Smooth muscle cell (in vitro differentiated cells): ENCODE data around the gene TBC1D5. TPM values are rescaled to one million over a fixed set of nuclear protein-coding genes. Genes with fewer than 3 reads are reported as not detected.

Source experiments
- DNase-seq: peaks from one replicate; lab custom pipeline; 2025; ENCODE audit not compliant: unreplicated experiment; lab: John Stamatoyannopoulos, UW
- H2AFZ ChIP-seq: fragments of 200-600 bp; sonication (generic); 2 replicates; pipeline ENCODE4 v1.6.0; 2016; ENCODE audit warnings: antibody characterized with exemption, low read depth, mild to moderate bottlenecking
- H3F3A ChIP-seq: fragments of 200-600 bp; sonication (generic); 2 replicates; pipeline ENCODE4 v1.6.0; 2017; ENCODE audit warnings: antibody characterized with exemption, low read depth
- H3K27ac ChIP-seq: fragments of 200-600 bp; sonication (generic); 2 replicates; pipeline ENCODE4 v1.5.1; 2016; ENCODE audit warnings: low read depth, mild to moderate bottlenecking
- H3K27me3 ChIP-seq: fragments of 200-600 bp; sonication (generic); 2 replicates; pipeline ENCODE4 v1.6.1; 2016; ENCODE audit warnings: low read depth, mild to moderate bottlenecking
- H3K36me3 ChIP-seq: fragments of 200-600 bp; sonication (generic); 2 replicates; pipeline ENCODE4 v1.5.1; 2016; ENCODE audit warnings: low read depth
- H3K4me1 ChIP-seq: fragments of 200-600 bp; sonication (generic); 2 replicates; pipeline ENCODE4 v1.5.1; 2016; ENCODE audit warnings: low read depth
- H3K4me2 ChIP-seq: fragments of 200-600 bp; sonication (generic); 2 replicates; pipeline ENCODE4 v1.6.0; 2016; ENCODE audit warnings: mild to moderate bottlenecking
- H3K4me3 ChIP-seq: fragments of 200-600 bp; sonication (generic); 2 replicates; pipeline ENCODE4 v1.5.1; 2016; ENCODE audit warnings: mild to moderate bottlenecking
- H3K79me2 ChIP-seq: fragments of 200-600 bp; sonication (generic); 2 replicates; pipeline ENCODE4 v1.6.0; 2016; ENCODE audit warnings: low read depth, mild to moderate bottlenecking
- H3K9ac ChIP-seq: fragments of 200-600 bp; sonication (generic); 2 replicates; pipeline ENCODE4 v1.6.0; 2016; ENCODE audit warnings: low read depth
- H3K9me3 ChIP-seq: fragments of 200-600 bp; sonication (generic); replicated peaks from 2 replicates; pipeline ENCODE4 v1.5.1; 2016; ENCODE audit warnings: low read depth
- H4K20me1 ChIP-seq: fragments of 200-600 bp; sonication (generic); 2 replicates; pipeline ENCODE4 v1.6.0; 2016; ENCODE audit warnings: low read depth
- CTCF ChIP-seq: fragments of 200-600 bp; sonication (generic); IDR thresholded peaks from 2 replicates; pipeline ENCODE4 v1.5.1; 2017; ENCODE audit warnings: borderline replicate concordance, mild to moderate bottlenecking, antibody characterized with exemption; ENCODE audit not compliant: insufficient read depth, poor library complexity, severe bottlenecking
- WGBS: methylation state at CpG from one replicate; pipeline ENCODE4 v1.1.7; 2016; ENCODE audit warnings: low lambda C conversion rate; 5-methylcytosine and 5-hydroxymethylcytosine counted together
- polyA plus RNA-seq: library from polyadenylated mRNA; unstranded; fragments of >200 nt; fragmentation: Nextera tagmentation; extraction: Ambion mirVana; gene quantifications from 2 replicates; pipeline ENCODE4 v1.2.1, GENCODE V29; 2016
- total RNA-seq: library from RNA; depleted of rRNA; stranded (reverse); fragments of >200 nt; gene quantifications from 2 replicates; pipeline ENCODE4 v1.2.3, GENCODE V29; 2014

The TBC1D5 gene
- total and polyA plus RNA-seq, 2 experiments from 2014 or later, result 14.6 to 35.3 TPM

- DNase-seq, result no peak
- no peak overlapping the region for H3K4me2 ChIP-seq
Measured at GRCh38 chr3:17605032-17605431, 137.4 kb downstream of the TBC1D5 start.

GRCh38 chr3:17602126-17602525 is 140.3 kb downstream of the TBC1D5 start:
- Histone ChIP-seq H3K4me1 (no peaks in the 10 kb centered on the region), H3K4me2 (no peak overlapping the region), H3K79me2 (peaks cover 3% of the 10 kb centered on the region), H3K27ac (no peak overlapping the region), H3K9me3 (no peaks in the 10 kb centered on the region), H3K9ac (no peak overlapping the region), H3F3A (no peaks in the 10 kb centered on the region), H4K20me1 (peaks cover 22% of the 10 kb centered on the region), H3K36me3 (no peaks in the 10 kb centered on the region), H3K4me3 (no peak overlapping the region), H2AFZ (no peak overlapping the region), H3K27me3 (no peaks in the 10 kb centered on the region)
- TF ChIP-seq CTCF, result no peak
- 88% methylated on average over 6 of the region's 6 CpGs for WGBS
- DNase-seq, result no peak

More at GRCh38 chr3:17605032-17605431, 137.4 kb downstream of the TBC1D5 start:
- Histone ChIP-seq H2AFZ (no peak overlapping the region), H4K20me1 (peaks cover 22% of the 10 kb centered on the region), H3F3A (no peaks in the 10 kb centered on the region), H3K79me2 (peaks cover 3% of the 10 kb centered on the region), H3K27ac (no peak overlapping the region), H3K9ac (no peak overlapping the region), H3K4me3 (no peak overlapping the region), H3K36me3 (no peaks in the 10 kb centered on the region), H3K9me3 (no peaks in the 10 kb centered on the region), H3K4me1 (no peaks in the 10 kb centered on the region), H3K27me3 (no peaks in the 10 kb centered on the region)
- TF ChIP-seq CTCF, result no peak

DNA sequence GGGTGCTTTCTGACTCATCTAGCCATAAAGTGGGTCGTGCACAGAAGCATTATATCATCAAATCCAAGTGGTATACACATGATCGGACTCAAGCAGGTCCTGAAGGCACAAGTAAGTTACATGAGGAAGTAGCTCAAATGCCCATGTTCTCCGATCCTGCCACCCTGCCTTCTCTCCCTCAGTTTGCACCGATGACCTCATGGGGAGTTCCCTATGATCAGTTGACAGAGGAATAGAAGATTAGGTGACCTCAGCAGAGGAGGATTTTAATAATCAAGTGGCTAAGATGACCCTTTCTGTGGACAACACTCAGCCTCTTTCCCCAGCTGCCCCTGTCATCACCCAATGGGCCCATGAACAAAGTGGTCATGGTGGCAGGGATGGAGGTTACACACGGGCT is 149.5 kb downstream of the TBC1D5 start:
- Histone ChIP-seq H3K4me2 (no peak overlapping the region), H3K9ac (no peak overlapping the region), H3K9me3 (no peaks in the 10 kb centered on the region), H3F3A (no peaks in the 10 kb centered on the region), H3K36me3 (no peaks in the 10 kb centered on the region), H2AFZ (no peak overlapping the region), H3K27ac (no peak overlapping the region), H4K20me1 (no peaks in the 10 kb centered on the region), H3K27me3 (no peaks in the 10 kb centered on the region), H3K79me2 (no peaks in the 10 kb centered on the region), H3K4me3 (no peak overlapping the region), H3K4me1 (no peaks in the 10 kb centered on the region)
- no peak for DNase-seq
- TF ChIP-seq CTCF, result no peak
- 94% methylated on average over 5 of the region's 5 CpGs for WGBS

GRCh38 chr3:17590465-17590864 is 152.0 kb downstream of the TBC1D5 start:
- H3K9ac ChIP-seq, result no peak overlapping the region
- peaks cover 15% of the 10 kb centered on the region for H4K20me1 ChIP-seq
- no peaks in the 10 kb centered on the region for H3F3A ChIP-seq
- 96% methylated on average over 5 of the region's 5 CpGs for WGBS
- DNase-seq, result no peak
- no peak overlapping the region for H2AFZ ChIP-seq
- no peak overlapping the region for H3K4me3 ChIP-seq
- no peak overlapping the region for H3K4me2 ChIP-seq
- H3K27ac ChIP-seq, result no peak overlapping the region
- no peaks in the 10 kb centered on the region for H3K9me3 ChIP-seq
- no peaks in the 10 kb centered on the region for H3K27me3 ChIP-seq
- H3K4me1 ChIP-seq, result peaks cover 18% of the 10 kb centered on the region
- H3K79me2 ChIP-seq, result no peaks in the 10 kb centered on the region
- TF ChIP-seq CTCF, result no peak
- H3K36me3 ChIP-seq, result no peaks in the 10 kb centered on the region
